Left ventricle myocardium inferior (tissue), 1 donor: ENCODE results near the gene KRT81. TPM values are rescaled to one million over a fixed set of nuclear protein-coding genes. Genes with fewer than 3 reads are reported as not detected.
"Not testable (repeated sequence)": the region's sequence is repeated elsewhere in the genome, so short reads cannot be mapped to it uniquely, and the experiment has no call there.

Source experiments
- DNase-seq: peaks from one replicate; pipeline ENCODE4 v3.0.0-alpha.2; 2020
- H3K27ac ChIP-seq: fragments of 200-600 bp; replicated peaks from 2 replicates; pipeline ENCODE4 v1.8.0; 2021
- H3K27me3 ChIP-seq: fragments of 200-600 bp; 2 replicates; pipeline ENCODE4 v1.8.0; 2021; ENCODE audit warnings: low read depth
- H3K36me3 ChIP-seq: fragments of 200-600 bp; 2 replicates; pipeline ENCODE4 v1.8.0; 2021
- H3K4me1 ChIP-seq: fragments of 200-600 bp; 2 replicates; pipeline ENCODE4 v1.8.0; 2021
- H3K4me3 ChIP-seq: fragments of 200-600 bp; 2 replicates; pipeline ENCODE4 v1.8.0; 2021; ENCODE audit warnings: mild to moderate bottlenecking, moderate library complexity
- H3K9me3 ChIP-seq: fragments of 200-600 bp; replicated peaks from 2 replicates; pipeline ENCODE4 v1.8.0; 2021
- intact Hi-C: fragments of 100-400 bp; cut with micrococcal nuclease; formaldehyde crosslinking; loops from one replicate; pipeline ENCODE4 v1.11.0; 2022
- total RNA-seq: library from RNA; stranded (reverse); fragmentation: NEBNext Ultra II Directional; extraction: Animal tissue kit (Norgen Biotek cat#: 25700); gene quantifications from one replicate; pipeline ENCODE4 v1.2.1, GENCODE V29; 2021
- TF ChIP-seq, protein P1 (sequence below): fragments of 200-600 bp; IDR thresholded peaks from 2 replicates; pipeline ENCODE4 v1.8.0; 2021; ENCODE audit warnings: antibody characterized with exemption, mild to moderate bottlenecking, borderline replicate concordance
- donor health status: DM: no; HTN: yes; CAD: no; lungs with severe emphysema.

Gene KRT81
- total RNA-seq, 1 donor from 2014 or later = not detected

DNA sequence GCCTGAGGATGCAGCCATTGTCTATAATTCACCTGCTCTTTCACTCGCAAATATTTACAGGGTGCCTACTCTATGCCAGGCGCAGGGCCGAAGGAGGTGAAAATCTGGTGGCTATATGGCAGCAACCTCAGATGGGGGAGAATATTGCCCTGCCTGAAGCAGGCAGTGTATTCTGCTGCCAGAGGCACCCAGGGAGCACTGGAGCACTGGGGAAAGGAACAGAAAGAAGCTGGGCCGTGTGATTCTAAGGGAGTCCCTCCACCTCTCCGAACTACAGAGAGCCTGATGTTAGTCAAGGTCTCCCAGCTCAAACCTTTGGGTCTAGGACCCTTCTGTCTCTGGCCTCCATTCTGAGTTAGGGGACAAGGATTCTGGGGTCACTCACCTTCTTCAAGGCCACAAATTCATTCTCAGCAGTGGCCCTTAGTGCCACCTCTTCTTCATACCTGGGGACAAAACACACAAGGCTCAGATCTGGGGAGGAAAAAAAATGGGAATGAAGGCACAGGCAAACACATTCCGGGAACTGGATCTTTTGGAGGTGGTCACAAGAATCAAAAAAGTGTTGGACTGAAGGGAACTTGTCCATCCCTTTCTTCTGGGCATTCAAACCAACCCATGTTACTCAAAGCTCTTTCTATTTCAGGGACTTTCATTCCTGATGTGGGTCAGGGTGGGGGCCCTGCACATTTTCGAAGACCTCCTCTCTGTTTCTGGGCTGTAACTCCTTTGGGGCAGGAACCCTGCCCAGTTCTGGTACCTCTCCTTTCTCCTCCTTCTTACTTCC, 36.2 kb downstream of the KRT81 start:
- TF ChIP-seq, protein P1, sequence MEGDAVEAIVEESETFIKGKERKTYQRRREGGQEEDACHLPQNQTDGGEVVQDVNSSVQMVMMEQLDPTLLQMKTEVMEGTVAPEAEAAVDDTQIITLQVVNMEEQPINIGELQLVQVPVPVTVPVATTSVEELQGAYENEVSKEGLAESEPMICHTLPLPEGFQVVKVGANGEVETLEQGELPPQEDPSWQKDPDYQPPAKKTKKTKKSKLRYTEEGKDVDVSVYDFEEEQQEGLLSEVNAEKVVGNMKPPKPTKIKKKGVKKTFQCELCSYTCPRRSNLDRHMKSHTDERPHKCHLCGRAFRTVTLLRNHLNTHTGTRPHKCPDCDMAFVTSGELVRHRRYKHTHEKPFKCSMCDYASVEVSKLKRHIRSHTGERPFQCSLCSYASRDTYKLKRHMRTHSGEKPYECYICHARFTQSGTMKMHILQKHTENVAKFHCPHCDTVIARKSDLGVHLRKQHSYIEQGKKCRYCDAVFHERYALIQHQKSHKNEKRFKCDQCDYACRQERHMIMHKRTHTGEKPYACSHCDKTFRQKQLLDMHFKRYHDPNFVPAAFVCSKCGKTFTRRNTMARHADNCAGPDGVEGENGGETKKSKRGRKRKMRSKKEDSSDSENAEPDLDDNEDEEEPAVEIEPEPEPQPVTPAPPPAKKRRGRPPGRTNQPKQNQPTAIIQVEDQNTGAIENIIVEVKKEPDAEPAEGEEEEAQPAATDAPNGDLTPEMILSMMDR = no peak
- H3K27me3 ChIP-seq = peaks cover 95% of the 10 kb centered on the region
- no peak overlapping the region for H3K27ac ChIP-seq
- intact Hi-C loops = no loop called here
- DNase-seq = no peak
- peaks cover 13% of the 10 kb centered on the region for H3K4me1 ChIP-seq
- H3K36me3 ChIP-seq = no peaks in the 10 kb centered on the region
- H3K9me3 ChIP-seq = no peaks in the 10 kb centered on the region
- H3K4me3 ChIP-seq = no peak overlapping the region

DNA sequence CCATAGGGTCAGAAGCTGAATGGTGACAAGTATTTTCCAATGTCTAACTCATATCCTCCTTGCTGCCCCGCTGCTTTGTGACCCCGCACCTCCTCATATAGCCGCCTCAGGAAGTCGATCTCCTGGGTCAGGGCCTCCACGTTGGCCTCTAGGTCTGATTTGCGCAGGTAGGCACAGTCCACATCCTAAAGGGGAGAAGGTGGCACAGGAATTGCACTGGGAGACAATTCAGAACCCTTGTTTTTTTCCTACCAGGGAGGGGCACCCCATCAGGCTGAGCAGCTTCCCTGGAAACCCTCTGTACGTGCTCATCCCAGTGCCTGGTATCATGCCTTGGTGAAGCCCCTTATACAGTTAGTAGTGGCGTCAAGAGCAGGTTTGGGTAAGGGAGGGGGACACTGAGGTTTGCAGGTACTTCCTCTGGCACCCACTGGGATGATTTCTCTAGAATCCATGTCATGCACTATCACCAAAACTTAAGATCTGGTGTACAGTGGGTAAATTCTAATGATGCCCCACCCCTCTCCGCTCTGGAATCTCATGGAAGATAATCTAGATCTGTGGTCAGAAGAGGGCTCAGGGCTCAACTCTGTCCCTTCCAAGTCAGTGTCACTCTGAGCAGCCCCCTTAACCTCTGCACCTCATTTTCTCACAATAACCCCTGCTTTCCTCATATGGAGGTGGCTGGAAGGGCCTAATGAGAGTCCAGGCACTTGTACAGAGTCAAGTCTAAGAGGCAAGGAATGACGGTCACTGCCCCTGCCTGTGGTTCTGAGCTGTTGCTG, 37.0 kb downstream of the KRT81 start:
- Histone ChIP-seq H3K4me1 (peaks cover 21% of the 10 kb centered on the region), H3K4me3 (no peak overlapping the region), H3K9me3 (no peaks in the 10 kb centered on the region), H3K27ac (no peak overlapping the region), H3K27me3 (peaks cover 95% of the 10 kb centered on the region), H3K36me3 (no peaks in the 10 kb centered on the region)
- TF ChIP-seq, protein P1 = no peak
- no peak for DNase-seq
- intact Hi-C loops = no loop called here

DNA sequence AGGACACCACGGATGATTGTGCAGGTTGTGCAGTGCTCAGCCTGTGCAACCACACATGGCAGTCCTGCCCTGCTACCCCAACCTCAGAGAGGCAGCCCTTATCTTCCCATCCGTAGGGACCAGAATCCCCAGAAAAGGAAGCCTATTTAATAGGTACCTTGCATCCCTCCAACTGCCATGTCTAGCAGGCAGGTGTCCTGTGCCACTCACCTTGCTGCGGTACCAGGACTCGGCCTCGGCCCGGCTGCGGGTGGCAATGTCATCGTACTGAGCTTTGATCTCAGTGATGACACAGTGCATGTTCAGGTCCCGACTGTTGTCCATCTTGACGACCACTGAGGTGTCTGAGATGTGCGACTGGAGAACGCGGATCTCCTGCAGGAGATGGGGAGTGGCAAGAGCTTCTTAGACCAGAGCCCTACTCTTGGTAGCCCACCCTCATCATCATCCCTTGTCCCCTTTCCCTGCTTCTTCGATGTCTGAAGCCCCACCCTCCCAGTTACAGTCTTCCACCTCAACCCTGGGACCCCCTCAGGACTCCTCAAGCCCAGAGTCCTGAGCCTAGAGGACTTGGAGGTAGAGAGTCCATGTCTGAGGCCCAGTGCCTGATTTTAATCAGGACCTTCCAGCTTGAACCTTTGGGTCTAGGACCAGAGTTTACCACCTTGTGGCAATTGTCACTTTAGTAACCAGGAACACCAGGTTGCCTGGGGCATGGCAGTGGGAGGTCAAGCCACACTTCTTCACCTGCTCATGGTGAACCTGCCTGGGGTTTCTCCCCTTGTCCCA, 37.7 kb downstream of the KRT81 start:
- intact Hi-C loops = no loop called here
- TF ChIP-seq, protein P1 = no peak
- Histone ChIP-seq H3K9me3 (no peaks in the 10 kb centered on the region), H3K36me3 (no peaks in the 10 kb centered on the region), H3K4me3 (no peak overlapping the region), H3K27me3 (peaks cover 95% of the 10 kb centered on the region), H3K27ac (no peak overlapping the region), H3K4me1 (peaks cover 27% of the 10 kb centered on the region)
- no peak for DNase-seq

DNA sequence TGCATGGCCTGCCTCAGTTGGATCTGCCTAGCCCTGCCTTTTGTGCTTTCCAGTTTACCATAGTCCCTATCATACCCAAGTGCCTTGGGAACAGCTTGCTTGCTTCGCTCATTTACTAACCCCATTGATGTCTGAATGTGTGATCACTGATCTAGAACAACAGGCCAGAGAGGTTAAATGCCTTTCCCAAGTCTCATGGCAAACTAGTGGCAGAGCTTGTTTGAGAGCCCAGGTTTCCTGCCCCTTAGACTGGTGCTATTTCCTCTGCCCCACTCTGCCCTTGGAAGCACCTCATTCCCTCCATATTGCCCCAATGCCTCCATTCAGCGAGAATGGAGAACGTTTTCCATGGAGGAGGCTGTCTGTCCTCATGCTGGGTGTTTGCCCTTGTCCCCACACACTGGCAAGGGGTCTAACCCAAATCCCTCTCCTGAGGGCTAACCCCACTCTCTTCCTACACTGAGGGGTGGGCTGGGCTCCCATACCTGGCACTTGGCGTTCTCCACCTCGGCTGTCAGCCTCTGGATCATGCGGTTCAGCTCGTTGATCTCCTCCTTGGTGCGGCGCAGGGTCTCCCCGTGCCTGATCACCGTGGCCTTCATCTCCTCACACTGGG, 38.5 kb downstream of the KRT81 start:
- H3K27me3 ChIP-seq = peaks cover 94% of the 10 kb centered on the region
- no peak overlapping the region for H3K27ac ChIP-seq
- no peak for DNase-seq
- intact Hi-C loops = no loop called here
- TF ChIP-seq, protein P1 = no peak
- H3K4me3 ChIP-seq = no peak overlapping the region
- no peaks in the 10 kb centered on the region for H3K36me3 ChIP-seq
- H3K9me3 ChIP-seq = no peaks in the 10 kb centered on the region
- H3K4me1 ChIP-seq = peaks cover 24% of the 10 kb centered on the region

DNA sequence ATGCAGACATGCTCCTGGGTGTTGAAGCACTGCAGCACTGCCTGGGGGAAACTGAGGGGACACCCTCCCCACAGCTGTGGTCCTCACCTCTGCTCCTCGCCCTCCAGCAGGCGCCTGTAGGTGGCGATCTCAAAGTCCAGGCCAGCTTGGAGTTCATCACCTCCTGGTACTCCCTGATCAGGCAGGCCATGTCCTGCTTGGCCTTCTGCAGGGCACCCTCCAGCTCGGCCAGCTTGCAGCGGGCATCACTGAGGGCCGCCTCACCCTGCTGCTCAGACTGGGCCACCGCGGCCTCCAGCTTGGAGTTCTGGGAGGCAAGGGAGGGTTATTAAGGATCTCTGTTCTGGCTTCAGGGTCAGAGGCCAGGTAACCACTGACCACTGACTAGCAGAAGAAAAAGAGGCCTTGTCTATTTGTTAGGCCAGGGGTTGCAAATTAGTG, 39.1 kb downstream of the KRT81 start:
- H3K36me3 ChIP-seq, intact Hi-C loops, H3K9me3 ChIP-seq, H3K4me3 ChIP-seq, DNase-seq, H3K27ac ChIP-seq: not testable (repeated sequence)
- peaks cover 28% of the 10 kb centered on the region for H3K4me1 ChIP-seq
- H3K27me3 ChIP-seq = peaks cover 88% of the 10 kb centered on the region
